Panc1 (cell line): Measurements from ENCODE around the gene DHCR24.

ENCODE experiments used
- CTCF ChIP-seq: fragments of 450-650 bp; IDR thresholded peaks from 2 replicates; pipeline ENCODE4 v1.5.1; 2017; ENCODE audit warnings: mild to moderate bottlenecking
- TCF7L2 ChIP-seq: IDR thresholded peaks from 2 replicates; pipeline ENCODE4 v1.6.1; 2011; ENCODE audit warnings: mild to moderate bottlenecking, low read depth, low read length, inconsistent platforms

DNA sequence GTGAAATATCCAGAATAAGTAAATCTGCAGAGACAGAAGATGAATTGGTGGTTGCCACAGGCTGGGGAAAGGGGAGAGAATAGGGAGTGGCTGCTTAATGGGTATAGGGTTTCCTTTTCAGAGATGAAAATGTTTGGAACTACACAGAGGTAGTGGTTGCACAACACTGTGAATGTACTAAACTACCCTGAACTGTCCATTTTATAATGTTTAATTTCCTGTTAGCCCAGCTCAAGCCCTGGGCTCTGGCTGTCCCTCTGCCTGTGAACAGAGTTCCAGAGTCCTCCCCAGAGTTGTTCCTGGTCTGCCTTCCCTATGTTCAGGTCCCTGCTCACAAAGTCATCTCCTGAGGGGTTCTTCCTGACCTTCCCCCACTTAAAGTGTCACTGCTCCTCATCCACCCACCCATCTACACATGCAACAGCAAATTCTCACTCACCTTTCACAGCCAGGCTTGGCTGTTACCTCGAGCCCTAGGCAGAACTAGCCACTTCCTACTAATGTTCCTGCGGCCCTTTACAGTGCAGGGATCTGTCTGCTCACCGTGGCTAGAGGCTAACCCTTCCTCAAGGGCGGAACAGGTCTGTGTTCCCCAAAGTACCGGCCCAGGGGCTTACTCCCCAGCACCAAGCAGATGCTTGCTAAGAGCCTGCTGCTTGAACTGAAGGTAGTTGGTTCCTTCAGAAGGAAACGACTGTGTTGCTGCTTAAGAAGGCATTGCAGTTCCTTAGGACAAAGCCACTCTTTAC lies 22.4 kb downstream of the DHCR24 start:
- TF ChIP-seq CTCF (no peak), TCF7L2 (no peak)
